ENCODE data around the gene CCDC149.

- no peak for TF ChIP-seq CTCF (IDR thresholded peaks at IDR 0.05; ENCODE audit: low read depth, low read length)
- TF ChIP-seq EZH2phosphoT487 (IDR thresholded peaks at IDR 0.05; ENCODE audit: low read depth): no peak
Observed at GRCh38 chr4:24914460-24914859, 1.6 kb upstream of the CCDC149 start.
